K562 (cell line): ENCODE measurements around the gene KIF3A. TPM values are rescaled to one million over a fixed set of nuclear protein-coding genes. Genes with fewer than 3 reads are reported as not detected.

Experiments
- CUX1 ChIP-seq: fragments of 200-800 bp; sonication (Bioruptor generic); IDR thresholded peaks from 2 replicates; pipeline ENCODE4 v1.6.1; 2016; ENCODE audit warnings: missing genetic modification characterization, missing compliant biosample characterization
- ELK3 ChIP-seq: fragments of 450-650 bp; formaldehyde crosslinking; IDR thresholded peaks from 2 replicates; pipeline ENCODE4 v1.4.0; 2020; ENCODE audit warnings: mild to moderate bottlenecking
- HCFC1 ChIP-seq: IDR thresholded peaks from 2 replicates; pipeline ENCODE4 v1.6.1; 2012; ENCODE audit warnings: low read depth, low read length, improper control_type of control experiment
- HDAC8 ChIP-seq: fragments of 450-650 bp; IDR thresholded peaks from 2 replicates; pipeline ENCODE4 v1.6.1; 2016; ENCODE audit warnings: mild to moderate bottlenecking, missing genetic modification characterization, moderate library complexity, missing compliant biosample characterization
- IFI16 ChIP-seq: fragments of 250-450 bp; sonication (Bioruptor Pico); IDR thresholded peaks from 2 replicates; pipeline ENCODE4 v2.1.2; 2022; ENCODE audit warnings: mild to moderate bottlenecking, inconsistent platforms
- ILK ChIP-seq: fragments of 450-650 bp; IDR thresholded peaks from 2 replicates; pipeline ENCODE4 v1.6.1; 2016; ENCODE audit warnings: missing genetic modification characterization, low read depth, mild to moderate bottlenecking, missing compliant biosample characterization, moderate library complexity, borderline replicate concordance
- KHSRP ChIP-seq: fragments of 450-650 bp; IDR thresholded peaks from 2 replicates; pipeline ENCODE4 v1.6.1; 2017
- MAFK ChIP-seq: IDR thresholded peaks from 2 replicates; pipeline ENCODE4 v1.6.1; 2011; ENCODE audit warnings: low read length, improper control_type of control experiment
- NONO ChIP-seq, 2 experiments: fragments of 200-400 bp in 1 of 2; fragments of 450-650 bp in 1 of 2; formaldehyde crosslinking in 1 of 2; IDR thresholded peaks; 2 replicates each; pipeline ENCODE4 v1.6.1; 2017; ENCODE audit warnings: low read depth in 2 of 2, mild to moderate bottlenecking in 2 of 2, moderate library complexity in 2 of 2, low read length in 1 of 2
- TAF1 ChIP-seq: IDR thresholded peaks from 2 replicates; pipeline ENCODE4 v1.6.1; 2011; ENCODE audit warnings: mild to moderate bottlenecking, low read length, moderate library complexity; ENCODE audit not compliant: insufficient read depth, control insufficient read depth, severe bottlenecking; ENCODE audit errors: extremely low read depth
- TAF7 ChIP-seq: fragments of 450-650 bp; IDR thresholded peaks from 2 replicates; pipeline ENCODE4 v1.6.1; 2016; ENCODE audit warnings: missing genetic modification characterization, missing compliant biosample characterization
- TAL1 ChIP-seq: fragments of 450-650 bp; IDR thresholded peaks from 2 replicates; pipeline ENCODE4 v1.6.1; 2016; ENCODE audit warnings: mild to moderate bottlenecking
- YBX1 ChIP-seq: fragments of 450-650 bp; IDR thresholded peaks from 2 replicates; pipeline ENCODE4 v1.7.1; 2016; ENCODE audit warnings: mild to moderate bottlenecking
- ZNF444 ChIP-seq: fragments of 250-450 bp; sonication (Bioruptor Pico); IDR thresholded peaks from 2 replicates; pipeline ENCODE4 v1.4.0; 2020; ENCODE audit warnings: mild to moderate bottlenecking, moderate library complexity
- ZNF717 ChIP-seq: fragments of 250-450 bp; sonication (Bioruptor Pico); IDR thresholded peaks from 2 replicates; pipeline ENCODE4 v1.5.0; 2021
- polyA plus RNA-seq, 8 experiments: library from polyadenylated mRNA; depleted of rRNA in 4 of 8; stranded (reverse) in 5 of 8; unstranded in 3 of 8; fragments of >200 nt; fragmentation: Nextera tagmentation in 2 of 8; fragmentation: Illumina TruSeq in 1 of 8; extraction: Ambion mirVana in 2 of 8; extraction: Trizol in 1 of 8; gene quantifications; 2 replicates each; pipeline versions ENCODE4 v1.2.1 to v1.2.3, GENCODE V29; 2011 to 2014; ENCODE audit warnings: inconsistent platforms in 1 of 8, missing spikeins in 1 of 8
- total RNA-seq, 7 experiments: library from RNA; depleted of rRNA in 6 of 7; stranded (reverse); fragments of >200 nt in 6 of 7; fragmentation: Illumina TruSeq in 2 of 7; extraction: Trizol in 2 of 7; gene quantifications; 2 replicates each; pipeline versions ENCODE4 v1.2.1 to v1.2.3, GENCODE V29; 2011 to 2021; ENCODE audit warnings: low replicate concordance in 1 of 7
- TF ChIP-seq, protein P1 (sequence below): fragments of 450-650 bp; IDR thresholded peaks from 2 replicates; pipeline ENCODE4 v1.7.1; 2018; ENCODE audit warnings: mild to moderate bottlenecking, low read depth; ENCODE audit not compliant: partially characterized antibody

Gene KIF3A
- total and polyA plus RNA-seq, 9 of the 15 experiments (the other 6 are each of a cell fraction or from before 2014, with no cell fraction given): 1.5 to 7.8 (median 6.0) TPM

- TF ChIP-seq CUX1 (CRISPR knock-in tag) (peak; percentile 97), ZNF444 (CRISPR knock-in tag) (peak; percentile 78; the same call in 1 of the 2 replicates), ZNF717 (CRISPR knock-in tag) (0 out of 2 replicates have a peak, but pooled peaks have one; percentile 68), TAF1 (peak; percentile 19), ILK (peak; percentile 83), ELK3 (CRISPR knock-in tag) (0 out of 2 replicates have a peak, but pooled peaks have one; percentile 58), KHSRP (no peak), HDAC8 (tag) (peak; percentile 97), IFI16 (CRISPR knock-in tag) (peak; percentile 92), TAF7 (tag) (peak; percentile 82), TAL1 (peak; percentile 38; the same call in 1 of the 2 replicates), MAFK (no peak), NONO (IDR thresholded peaks at IDR 0.05; ENCODE audit: low read depth in 2 of 2, low read length in 1 of 2) (no peak), HCFC1 (no peak), YBX1 (no peak)
- TF ChIP-seq, protein P1, sequence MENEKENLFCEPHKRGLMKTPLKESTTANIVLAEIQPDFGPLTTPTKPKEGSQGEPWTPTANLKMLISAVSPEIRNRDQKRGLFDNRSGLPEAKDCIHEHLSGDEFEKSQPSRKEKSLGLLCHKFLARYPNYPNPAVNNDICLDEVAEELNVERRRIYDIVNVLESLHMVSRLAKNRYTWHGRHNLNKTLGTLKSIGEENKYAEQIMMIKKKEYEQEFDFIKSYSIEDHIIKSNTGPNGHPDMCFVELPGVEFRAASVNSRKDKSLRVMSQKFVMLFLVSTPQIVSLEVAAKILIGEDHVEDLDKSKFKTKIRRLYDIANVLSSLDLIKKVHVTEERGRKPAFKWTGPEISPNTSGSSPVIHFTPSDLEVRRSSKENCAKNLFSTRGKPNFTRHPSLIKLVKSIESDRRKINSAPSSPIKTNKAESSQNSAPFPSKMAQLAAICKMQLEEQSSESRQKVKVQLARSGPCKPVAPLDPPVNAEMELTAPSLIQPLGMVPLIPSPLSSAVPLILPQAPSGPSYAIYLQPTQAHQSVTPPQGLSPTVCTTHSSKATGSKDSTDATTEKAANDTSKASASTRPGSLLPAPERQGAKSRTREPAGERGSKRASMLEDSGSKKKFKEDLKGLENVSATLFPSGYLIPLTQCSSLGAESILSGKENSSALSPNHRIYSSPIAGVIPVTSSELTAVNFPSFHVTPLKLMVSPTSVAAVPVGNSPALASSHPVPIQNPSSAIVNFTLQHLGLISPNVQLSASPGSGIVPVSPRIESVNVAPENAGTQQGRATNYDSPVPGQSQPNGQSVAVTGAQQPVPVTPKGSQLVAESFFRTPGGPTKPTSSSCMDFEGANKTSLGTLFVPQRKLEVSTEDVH: no peak
Measured at GRCh38 chr5:132666310-132667123, 70.8 kb downstream of the KIF3A start (continued).
